ENCODE measurements around the gene C6orf47. TPM values are rescaled to one million over a fixed set of nuclear protein-coding genes. Genes with fewer than 3 reads are reported as not detected.

The C6orf47 gene
- total and polyA plus RNA-seq, 4 donors, result 18.9 to 26.8 (median 24.0) TPM

GRCh38 chr6:31614684-31615578 lies 45.6 kb downstream of the C6orf47 start, which contains the start of gene AIF1:
Gene AIF1, plus strand, starts transcription at chr6:31615234. Its CDS starts 96 bp downstream, at chr6:31615330.
- TF ChIP-seq CTCF (IDR thresholded peaks at IDR 0.05; ENCODE audit: control extremely low read depth, extremely low read depth), result no peak
- Histone ChIP-seq H3K9me3 (ENCODE audit: control insufficient read depth in 4 of 4, insufficient read depth in 3 of 4, low read length in 3 of 4) (no peaks in the 10 kb centered on the region), H3K4me1 (ENCODE audit: control insufficient read depth in 5 of 5, insufficient read depth in 5 of 5, low read length in 5 of 5) (peaks cover 0 to 20% (median 0%) of the 10 kb centered on the region in 5 donors), H3K4me3 (no peak within 1 kb of the TSS), H3K36me3 (ENCODE audit: control insufficient read depth in 4 of 4, insufficient read depth in 4 of 4, low read length in 4 of 4) (no peaks in the 10 kb centered on the region), H3K9ac (ENCODE audit: insufficient read depth in 1 of 2, low read length in 2 of 2) (no peak within 1 kb of the TSS), H3K27ac (ENCODE audit: low read depth in 1 of 2, low read length in 1 of 2) (peak within 1 kb of the TSS in 1 of 2 donors; percentile 45), H3K27me3 (ENCODE audit: control insufficient read depth in 3 of 3, insufficient read depth in 3 of 3, low read length in 2 of 3) (no peaks in the 10 kb centered on the region)
- WGBS, 2 donors, result 26 to 45% methylated on average over 6 of the region's 6 CpGs
- ATAC-seq (ENCODE audit: insufficient read depth, low FRiP score), result no peak
- no peak for DNase-seq

- TF ChIP-seq CTCF (IDR thresholded peaks at IDR 0.05; ENCODE audit: control extremely low read depth, extremely low read depth), result no peak
- Histone ChIP-seq H3K4me1 (ENCODE audit: control insufficient read depth in 5 of 5, insufficient read depth in 5 of 5, low read length in 5 of 5) (peaks cover 0 to 20% (median 0%) of the 10 kb centered on the region in 5 donors), H3K27ac (ENCODE audit: low read depth in 1 of 2, low read length in 1 of 2) (peak overlapping the region in 1 of 2 donors; percentile 45), H3K4me3 (no peak overlapping the region), H3K27me3 (ENCODE audit: control insufficient read depth in 3 of 3, insufficient read depth in 3 of 3, low read length in 2 of 3) (no peaks in the 10 kb centered on the region), H3K9ac (ENCODE audit: insufficient read depth in 1 of 2, low read length in 2 of 2) (no peak overlapping the region), H3K36me3 (ENCODE audit: control insufficient read depth in 4 of 4, insufficient read depth in 4 of 4, low read length in 4 of 4) (no peaks in the 10 kb centered on the region), H3K9me3 (ENCODE audit: control insufficient read depth in 4 of 4, insufficient read depth in 3 of 4, low read length in 3 of 4) (no peaks in the 10 kb centered on the region)
- DNase-seq (peak in 2 of 3 donors; percentile 38 to 65), ATAC-seq (ENCODE audit: insufficient read depth, low FRiP score) (peak; percentile 38)
- 38 to 46% methylated on average over 8 of the region's 8 CpGs for WGBS, 2 donors
Observed at GRCh38 chr6:31614075-31614619, 46.4 kb downstream of the C6orf47 start.

GRCh38 chr6:31610968-31611367 lies 49.6 kb downstream of the C6orf47 start:
- no peaks in the 10 kb centered on the region for H3K27me3 ChIP-seq (ENCODE audit: control insufficient read depth in 3 of 3, insufficient read depth in 3 of 3, low read length in 2 of 3)
- 64 to 80% methylated on average over 4 of the region's 4 CpGs for WGBS, 2 donors
- no peak overlapping the region for H3K9ac ChIP-seq (ENCODE audit: insufficient read depth in 1 of 2, low read length in 2 of 2)
- no peak for DNase-seq
- no peak for ATAC-seq (ENCODE audit: insufficient read depth, low FRiP score)
- H3K4me3 ChIP-seq, result no peak overlapping the region
- no peaks in the 10 kb centered on the region for H3K36me3 ChIP-seq (ENCODE audit: control insufficient read depth in 4 of 4, insufficient read depth in 4 of 4, low read length in 4 of 4)
- H3K27ac ChIP-seq (ENCODE audit: low read depth in 1 of 2, low read length in 1 of 2), result no peak overlapping the region
- H3K4me1 ChIP-seq (ENCODE audit: control insufficient read depth in 5 of 5, insufficient read depth in 5 of 5, low read length in 5 of 5), result peaks cover 0 to 18% (median 0%) of the 10 kb centered on the region in 5 donors
- no peak for TF ChIP-seq CTCF (IDR thresholded peaks at IDR 0.05; ENCODE audit: control extremely low read depth, extremely low read depth)
- no peaks in the 10 kb centered on the region for H3K9me3 ChIP-seq (ENCODE audit: control insufficient read depth in 4 of 4, insufficient read depth in 3 of 4, low read length in 3 of 4)
